Iris pigment epithelial cell (primary cell): ENCODE results near the gene ADAM29.
"Not testable (repeated sequence)": the region's sequence is repeated elsewhere in the genome, so short reads cannot be mapped to it uniquely, and the experiment has no call there.

Experiments used
- DNase-seq: peaks from one replicate; pipeline ENCODE4 v3.0.0-alpha.2; 2011; ENCODE audit warnings: low read depth

ADAM29 gene

GRCh38 chr4:174918058-174918457 lies at the start of gene ADAM29:
Gene ADAM29 (plus strand): TSS chr4:174918358. CDS start chr4:174975526, 57,168 bp downstream.
- no peak for DNase-seq

- DNase-seq = no peak
These were observed 48.8 kb upstream of the ADAM29 start for GRCh38 chr4:174869339-174869738.

GRCh38 chr4:174870311-174870710 lies 47.8 kb upstream of the ADAM29 start:
- no peak for DNase-seq

- no peak for DNase-seq
These were observed 46.8 kb upstream of the ADAM29 start for GRCh38 chr4:174871407-174871806.

GRCh38 chr4:174873146-174873545 lies 45.0 kb upstream of the ADAM29 start:
- not testable (repeated sequence) for DNase-seq

- DNase-seq = peak; percentile 49
These were observed 44.2 kb upstream of the ADAM29 start for GRCh38 chr4:174873931-174874330.

- DNase-seq = no peak
These were observed 43.3 kb upstream of the ADAM29 start for GRCh38 chr4:174874898-174875297.

GRCh38 chr4:174880001-174880400 lies 38.2 kb upstream of the ADAM29 start:
- DNase-seq = no peak

GRCh38 chr4:174882317-174882992 lies 35.7 kb upstream of the ADAM29 start:
- no peak for DNase-seq

- DNase-seq = no peak
These were observed 10.7 kb upstream of the ADAM29 start for GRCh38 chr4:174907508-174907907.

GRCh38 chr4:174910271-174910670 lies 7.9 kb upstream of the ADAM29 start:
- no peak for DNase-seq

GRCh38 chr4:174912919-174913543 lies 5.1 kb upstream of the ADAM29 start:
- peak; percentile 3 for DNase-seq

- no peak for DNase-seq
These were observed 1.8 kb downstream of the ADAM29 start for GRCh38 chr4:174919886-174920423.

GRCh38 chr4:174926958-174927357 lies 8.8 kb downstream of the ADAM29 start:
- no peak for DNase-seq

- DNase-seq = no peak
These were observed 10.0 kb downstream of the ADAM29 start for GRCh38 chr4:174928174-174928573.

- DNase-seq = no peak
These were observed 10.6 kb downstream of the ADAM29 start for GRCh38 chr4:174928575-174929253.

GRCh38 chr4:174929346-174929745 lies 11.2 kb downstream of the ADAM29 start:
- DNase-seq = no peak

- DNase-seq = no peak
These were observed 12.7 kb downstream of the ADAM29 start for GRCh38 chr4:174930895-174931294.

GRCh38 chr4:174933083-174933482 lies 14.9 kb downstream of the ADAM29 start:
- DNase-seq = no peak

GRCh38 chr4:174934360-174934759 lies 16.2 kb downstream of the ADAM29 start:
- DNase-seq = no peak

GRCh38 chr4:174935607-174936006 lies 17.4 kb downstream of the ADAM29 start:
- peak; percentile 28 for DNase-seq

- DNase-seq = no peak
These were observed 21.8 kb downstream of the ADAM29 start for GRCh38 chr4:174940002-174940401.

- DNase-seq = no peak
These were observed 28.1 kb downstream of the ADAM29 start for GRCh38 chr4:174946246-174946645.
